22Rv1 (cell line): ENCODE results near the gene COL8A1.

Source experiments
- H3K27ac ChIP-seq: fragments of 450-650 bp; 2 replicates; pipeline ENCODE4 v1.5.1; 2017
- CTCF ChIP-seq: fragments of 450-650 bp; IDR thresholded peaks from 2 replicates; pipeline ENCODE4 v1.5.1; 2017; ENCODE audit warnings: mild to moderate bottlenecking
- ZFX ChIP-seq: fragments of 450-650 bp; IDR thresholded peaks from 2 replicates; pipeline ENCODE4 v1.6.1; 2017; ENCODE audit warnings: antibody characterized with exemption, borderline replicate concordance

The COL8A1 gene

GRCh38 chr3:99764377-99764776, 126.0 kb downstream of the COL8A1 start:
- TF ChIP-seq ZFX = no peak
- TF ChIP-seq CTCF = no peak
- no peak overlapping the region for H3K27ac ChIP-seq

GRCh38 chr3:99765042-99765942, 126.9 kb downstream of the COL8A1 start:
- TF ChIP-seq CTCF (no peak), ZFX (no peak)
- no peak overlapping the region for H3K27ac ChIP-seq

GRCh38 chr3:99767291-99767690, 128.9 kb downstream of the COL8A1 start:
- no peak for TF ChIP-seq CTCF
- no peak for TF ChIP-seq ZFX
- H3K27ac ChIP-seq = no peak overlapping the region

- no peak overlapping the region for H3K27ac ChIP-seq
- no peak for TF ChIP-seq CTCF
- TF ChIP-seq ZFX = no peak
Observed at GRCh38 chr3:99768126-99768525, 129.7 kb downstream of the COL8A1 start.

GRCh38 chr3:99768808-99769501, 130.6 kb downstream of the COL8A1 start:
- TF ChIP-seq CTCF (no peak), ZFX (no peak)
- no peak overlapping the region for H3K27ac ChIP-seq

- TF ChIP-seq ZFX (no peak), CTCF (no peak)
- H3K27ac ChIP-seq = no peak overlapping the region
Observed at GRCh38 chr3:99772171-99772570, 133.8 kb downstream of the COL8A1 start.

- no peak overlapping the region for H3K27ac ChIP-seq
- TF ChIP-seq CTCF = no peak
- TF ChIP-seq ZFX = no peak
Observed at GRCh38 chr3:99772671-99773070, 134.3 kb downstream of the COL8A1 start.
